ENCODE measurements around the gene MTA1. TPM values are rescaled to one million over a fixed set of nuclear protein-coding genes. Genes with fewer than 3 reads are reported as not detected.
A peak's percentile ranks its signal among the peaks of the same experiment; 100 is the strongest.

MTA1 gene
- total and polyA plus RNA-seq, 10 of the 15 experiments (the other 5 are each of a cell fraction or from before 2014, with no cell fraction given) = 0.14 to 162 (median 30.6) TPM

DNA sequence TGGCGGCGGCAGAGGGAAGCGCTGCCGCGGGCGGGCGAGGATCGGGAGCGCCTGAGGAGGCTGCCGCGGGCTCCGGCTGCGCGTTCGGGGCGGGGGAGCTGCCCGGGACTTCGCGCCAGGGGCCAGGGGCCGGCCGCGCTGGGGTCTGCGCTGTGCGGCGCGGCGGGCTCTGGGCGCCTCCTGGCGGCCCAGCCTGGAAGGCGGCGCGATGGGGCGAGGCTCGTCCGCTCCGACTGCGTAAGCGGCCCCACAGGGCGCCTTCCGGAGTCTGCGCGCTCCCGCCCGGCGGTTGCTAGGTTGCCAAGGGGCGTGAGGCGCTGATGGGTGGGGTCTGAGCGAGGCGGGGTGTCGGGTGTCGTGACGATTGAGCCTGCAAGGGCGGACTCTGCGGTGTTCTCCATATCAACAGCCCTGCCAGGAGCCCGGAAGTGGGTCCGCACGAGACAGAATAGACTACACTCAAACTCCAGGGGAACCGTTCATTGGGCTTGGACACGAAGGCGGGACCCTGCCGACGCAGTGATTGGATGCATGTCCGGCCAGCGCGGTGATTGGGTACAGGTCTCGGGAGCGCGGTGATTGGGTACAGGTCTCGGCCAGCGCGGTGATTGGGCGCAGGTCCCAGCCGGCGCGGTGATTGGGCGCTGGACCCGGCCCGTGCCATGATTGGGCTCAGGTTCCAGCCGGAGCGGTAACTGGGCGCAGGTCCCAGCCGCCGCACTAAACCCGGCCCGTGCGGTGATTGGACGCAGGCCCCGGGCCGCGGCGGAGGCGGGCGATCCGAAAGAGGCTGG lies 71.1 kb downstream of the MTA1 start, which contains the start of gene TEDC1 (continued):
- TF ChIP-seq, protein P1, sequence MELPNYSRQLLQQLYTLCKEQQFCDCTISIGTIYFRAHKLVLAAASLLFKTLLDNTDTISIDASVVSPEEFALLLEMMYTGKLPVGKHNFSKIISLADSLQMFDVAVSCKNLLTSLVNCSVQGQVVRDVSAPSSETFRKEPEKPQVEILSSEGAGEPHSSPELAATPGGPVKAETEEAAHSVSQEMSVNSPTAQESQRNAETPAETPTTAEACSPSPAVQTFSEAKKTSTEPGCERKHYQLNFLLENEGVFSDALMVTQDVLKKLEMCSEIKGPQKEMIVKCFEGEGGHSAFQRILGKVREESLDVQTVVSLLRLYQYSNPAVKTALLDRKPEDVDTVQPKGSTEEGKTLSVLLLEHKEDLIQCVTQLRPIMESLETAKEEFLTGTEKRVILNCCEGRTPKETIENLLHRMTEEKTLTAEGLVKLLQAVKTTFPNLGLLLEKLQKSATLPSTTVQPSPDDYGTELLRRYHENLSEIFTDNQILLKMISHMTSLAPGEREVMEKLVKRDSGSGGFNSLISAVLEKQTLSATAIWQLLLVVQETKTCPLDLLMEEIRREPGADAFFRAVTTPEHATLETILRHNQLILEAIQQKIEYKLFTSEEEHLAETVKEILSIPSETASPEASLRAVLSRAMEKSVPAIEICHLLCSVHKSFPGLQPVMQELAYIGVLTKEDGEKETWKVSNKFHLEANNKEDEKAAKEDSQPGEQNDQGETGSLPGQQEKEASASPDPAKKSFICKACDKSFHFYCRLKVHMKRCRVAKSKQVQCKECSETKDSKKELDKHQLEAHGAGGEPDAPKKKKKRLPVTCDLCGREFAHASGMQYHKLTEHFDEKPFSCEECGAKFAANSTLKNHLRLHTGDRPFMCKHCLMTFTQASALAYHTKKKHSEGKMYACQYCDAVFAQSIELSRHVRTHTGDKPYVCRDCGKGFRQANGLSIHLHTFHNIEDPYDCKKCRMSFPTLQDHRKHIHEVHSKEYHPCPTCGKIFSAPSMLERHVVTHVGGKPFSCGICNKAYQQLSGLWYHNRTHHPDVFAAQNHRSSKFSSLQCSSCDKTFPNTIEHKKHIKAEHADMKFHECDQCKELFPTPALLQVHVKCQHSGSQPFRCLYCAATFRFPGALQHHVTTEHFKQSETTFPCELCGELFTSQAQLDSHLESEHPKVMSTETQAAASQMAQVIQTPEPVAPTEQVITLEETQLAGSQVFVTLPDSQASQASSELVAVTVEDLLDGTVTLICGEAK (IDR thresholded peaks at IDR 0.05; ENCODE audit: borderline replicate concordance) = peak; percentile 99
- TF ChIP-seq SMARCA5 (IDR thresholded peaks at IDR 0.05) (peak; percentile 97), ZNF622 (IDR thresholded peaks at IDR 0.05) (no peak), ZNF384 (IDR thresholded peaks at IDR 0.05; ENCODE audit: borderline replicate concordance, low read depth, low read length) (no peak), POLR2AphosphoS5 (IDR thresholded peaks at IDR 0.05; ENCODE audit: low read length) (peak; percentile 73), YY1 (IDR thresholded peaks at IDR 0.05; ENCODE audit: low read depth, low read length) (peak; percentile 76), POLR2AphosphoS2 (IDR thresholded peaks at IDR 0.05; ENCODE audit: low read depth, low read length) (0 out of 2 replicates have a peak, but pooled peaks have one; percentile 24), RB1 (IDR thresholded peaks at IDR 0.05; ENCODE audit: borderline replicate concordance) (peak; percentile 91; the same call in 1 of the 2 replicates), LARP7 (IDR thresholded peaks at IDR 0.05) (peak; percentile 99), RAD51 (IDR thresholded peaks at IDR 0.05) (no peak), NFIC (IDR thresholded peaks at IDR 0.05; ENCODE audit: low read depth, low read length) (no peak), CBFB (IDR thresholded peaks at IDR 0.05; ENCODE audit: low read depth) (no peak), KAT2A (conservative IDR thresholded peaks at IDR 0.05; ENCODE audit: control insufficient read depth, low read depth, low read length) (no peak), ZSCAN29 (IDR thresholded peaks at IDR 0.05) (peak; percentile 95), NFYA (IDR thresholded peaks at IDR 0.05; ENCODE audit: borderline replicate concordance, low read depth, low read length) (peak; percentile 84), ZNF207 (IDR thresholded peaks at IDR 0.05; ENCODE audit: borderline replicate concordance) (peak; percentile 28; the same call in 1 of the 2 replicates), HDGF (IDR thresholded peaks at IDR 0.05) (peak; percentile 85)
- TF ChIP-seq, protein P2, sequence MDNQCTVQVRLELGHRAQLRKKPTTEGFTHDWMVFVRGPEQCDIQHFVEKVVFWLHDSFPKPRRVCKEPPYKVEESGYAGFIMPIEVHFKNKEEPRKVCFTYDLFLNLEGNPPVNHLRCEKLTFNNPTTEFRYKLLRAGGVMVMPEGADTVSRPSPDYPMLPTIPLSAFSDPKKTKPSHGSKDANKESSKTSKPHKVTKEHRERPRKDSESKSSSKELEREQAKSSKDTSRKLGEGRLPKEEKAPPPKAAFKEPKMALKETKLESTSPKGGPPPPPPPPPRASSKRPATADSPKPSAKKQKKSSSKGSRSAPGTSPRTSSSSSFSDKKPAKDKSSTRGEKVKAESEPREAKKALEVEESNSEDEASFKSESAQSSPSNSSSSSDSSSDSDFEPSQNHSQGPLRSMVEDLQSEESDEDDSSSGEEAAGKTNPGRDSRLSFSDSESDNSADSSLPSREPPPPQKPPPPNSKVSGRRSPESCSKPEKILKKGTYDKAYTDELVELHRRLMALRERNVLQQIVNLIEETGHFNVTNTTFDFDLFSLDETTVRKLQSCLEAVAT (IDR thresholded peaks at IDR 0.05) = peak; percentile 39; the same call in 1 of the 2 replicates
- TF ChIP-seq, protein P3, sequence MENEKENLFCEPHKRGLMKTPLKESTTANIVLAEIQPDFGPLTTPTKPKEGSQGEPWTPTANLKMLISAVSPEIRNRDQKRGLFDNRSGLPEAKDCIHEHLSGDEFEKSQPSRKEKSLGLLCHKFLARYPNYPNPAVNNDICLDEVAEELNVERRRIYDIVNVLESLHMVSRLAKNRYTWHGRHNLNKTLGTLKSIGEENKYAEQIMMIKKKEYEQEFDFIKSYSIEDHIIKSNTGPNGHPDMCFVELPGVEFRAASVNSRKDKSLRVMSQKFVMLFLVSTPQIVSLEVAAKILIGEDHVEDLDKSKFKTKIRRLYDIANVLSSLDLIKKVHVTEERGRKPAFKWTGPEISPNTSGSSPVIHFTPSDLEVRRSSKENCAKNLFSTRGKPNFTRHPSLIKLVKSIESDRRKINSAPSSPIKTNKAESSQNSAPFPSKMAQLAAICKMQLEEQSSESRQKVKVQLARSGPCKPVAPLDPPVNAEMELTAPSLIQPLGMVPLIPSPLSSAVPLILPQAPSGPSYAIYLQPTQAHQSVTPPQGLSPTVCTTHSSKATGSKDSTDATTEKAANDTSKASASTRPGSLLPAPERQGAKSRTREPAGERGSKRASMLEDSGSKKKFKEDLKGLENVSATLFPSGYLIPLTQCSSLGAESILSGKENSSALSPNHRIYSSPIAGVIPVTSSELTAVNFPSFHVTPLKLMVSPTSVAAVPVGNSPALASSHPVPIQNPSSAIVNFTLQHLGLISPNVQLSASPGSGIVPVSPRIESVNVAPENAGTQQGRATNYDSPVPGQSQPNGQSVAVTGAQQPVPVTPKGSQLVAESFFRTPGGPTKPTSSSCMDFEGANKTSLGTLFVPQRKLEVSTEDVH (IDR thresholded peaks at IDR 0.05; ENCODE audit: low read depth, partially characterized antibody) = peak; percentile 92
- TF ChIP-seq, protein P4, sequence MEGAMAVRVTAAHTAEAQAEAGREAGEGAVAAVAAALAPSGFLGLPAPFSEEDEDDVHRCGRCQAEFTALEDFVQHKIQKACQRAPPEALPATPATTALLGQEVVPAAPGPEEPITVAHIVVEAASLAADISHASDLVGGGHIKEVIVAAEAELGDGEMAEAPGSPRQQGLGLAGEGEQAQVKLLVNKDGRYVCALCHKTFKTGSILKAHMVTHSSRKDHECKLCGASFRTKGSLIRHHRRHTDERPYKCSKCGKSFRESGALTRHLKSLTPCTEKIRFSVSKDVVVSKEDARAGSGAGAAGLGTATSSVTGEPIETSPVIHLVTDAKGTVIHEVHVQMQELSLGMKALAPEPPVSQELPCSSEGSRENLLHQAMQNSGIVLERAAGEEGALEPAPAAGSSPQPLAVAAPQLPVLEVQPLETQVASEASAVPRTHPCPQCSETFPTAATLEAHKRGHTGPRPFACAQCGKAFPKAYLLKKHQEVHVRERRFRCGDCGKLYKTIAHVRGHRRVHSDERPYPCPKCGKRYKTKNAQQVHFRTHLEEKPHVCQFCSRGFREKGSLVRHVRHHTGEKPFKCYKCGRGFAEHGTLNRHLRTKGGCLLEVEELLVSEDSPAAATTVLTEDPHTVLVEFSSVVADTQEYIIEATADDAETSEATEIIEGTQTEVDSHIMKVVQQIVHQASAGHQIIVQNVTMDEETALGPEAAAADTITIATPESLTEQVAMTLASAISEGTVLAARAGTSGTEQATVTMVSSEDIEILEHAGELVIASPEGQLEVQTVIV (IDR thresholded peaks at IDR 0.05; ENCODE audit: borderline replicate concordance, partially characterized antibody) = peak; percentile 95
